GM18526 (cell line): ENCODE results near the gene USP20.

Source experiments
- POLR2A ChIP-seq: IDR thresholded peaks from 3 replicates; pipeline ENCODE4 v1.6.1; 2011; ENCODE audit not compliant: insufficient read length; ENCODE audit errors: extremely low read depth

The USP20 gene

DNA sequence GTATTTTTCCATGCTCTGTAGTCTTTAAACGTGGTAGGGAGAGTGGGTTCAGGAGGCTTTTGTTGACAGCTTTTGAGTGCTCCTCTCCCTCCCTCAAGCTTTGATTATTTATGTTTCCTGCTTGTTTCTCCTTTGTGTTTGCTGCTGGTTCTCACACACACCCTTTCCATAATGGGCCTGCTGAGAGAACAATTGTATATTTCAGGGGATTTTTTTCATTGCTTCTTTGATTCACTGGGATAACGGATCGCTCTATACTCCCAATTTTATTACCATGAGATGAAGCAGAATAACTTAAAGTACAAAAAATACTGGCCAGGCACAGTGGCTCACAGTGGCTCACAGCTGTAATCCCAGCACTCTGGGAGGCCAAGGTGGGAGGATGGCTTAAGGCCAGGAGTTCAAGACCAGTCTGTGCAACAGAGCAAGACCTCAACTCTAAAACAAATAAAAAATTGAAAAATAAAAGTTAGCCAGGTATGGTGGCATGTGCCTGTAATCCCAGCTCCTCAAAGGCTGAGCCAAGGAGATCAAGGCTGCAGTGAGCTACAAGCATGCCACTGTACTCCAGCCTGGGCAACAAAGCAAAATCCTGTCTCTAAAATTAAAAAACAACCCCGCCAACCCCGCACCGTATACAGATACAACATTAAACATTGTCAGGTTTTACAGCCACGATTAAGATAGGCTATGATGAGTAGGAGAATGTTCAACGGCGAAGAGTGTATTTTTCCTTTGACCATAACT, 66.9 kb downstream of the USP20 start:
- TF ChIP-seq POLR2A: no peak

DNA sequence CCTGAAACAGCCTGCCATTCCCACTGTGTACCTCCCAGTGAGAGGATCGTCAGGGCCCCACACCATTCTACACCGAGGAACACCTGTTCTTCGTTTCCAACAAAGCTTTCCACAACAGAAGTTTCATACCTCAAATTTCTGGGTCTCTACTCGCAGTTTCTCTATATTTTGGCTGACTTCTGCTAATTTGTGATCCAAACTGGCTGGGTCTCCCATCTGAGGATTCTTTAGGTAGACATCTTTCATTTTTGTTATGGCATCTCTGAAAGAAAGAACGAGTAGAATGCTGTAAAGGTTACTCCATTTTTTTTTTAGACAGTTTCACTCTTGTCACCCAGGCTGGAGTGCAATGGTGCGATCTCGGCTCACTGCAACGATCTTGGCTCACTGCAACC, 67.5 kb downstream of the USP20 start:
- TF ChIP-seq POLR2A: no peak

- no peak for TF ChIP-seq POLR2A
Observed at GRCh38 chr9:129904734-129905133, 69.5 kb downstream of the USP20 start.

- TF ChIP-seq POLR2A: no peak
Observed at GRCh38 chr9:129906298-129906697, 71.0 kb downstream of the USP20 start.

- TF ChIP-seq POLR2A: no peak
Observed at GRCh38 chr9:129907201-129907600, 71.9 kb downstream of the USP20 start.

DNA sequence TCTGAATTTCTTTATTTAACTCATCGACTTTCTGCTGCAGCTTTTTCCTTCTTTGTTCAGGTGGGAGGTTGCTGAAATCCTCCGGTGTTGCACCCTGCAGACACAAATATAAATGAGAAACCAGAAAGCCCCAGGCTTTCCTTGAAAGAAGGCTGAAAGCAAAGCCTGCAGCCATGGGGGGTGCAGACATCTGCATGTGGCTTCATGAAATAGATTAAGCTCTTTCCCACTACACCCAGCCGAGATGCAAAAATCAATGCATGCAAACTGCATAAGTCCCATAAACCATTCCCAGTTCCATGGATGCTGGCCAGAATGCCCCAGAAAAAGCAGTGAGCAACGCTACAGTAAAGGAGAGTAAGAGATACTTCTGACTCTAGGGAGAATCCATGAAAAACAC, 73.6 kb downstream of the USP20 start:
- TF ChIP-seq POLR2A: no peak

DNA sequence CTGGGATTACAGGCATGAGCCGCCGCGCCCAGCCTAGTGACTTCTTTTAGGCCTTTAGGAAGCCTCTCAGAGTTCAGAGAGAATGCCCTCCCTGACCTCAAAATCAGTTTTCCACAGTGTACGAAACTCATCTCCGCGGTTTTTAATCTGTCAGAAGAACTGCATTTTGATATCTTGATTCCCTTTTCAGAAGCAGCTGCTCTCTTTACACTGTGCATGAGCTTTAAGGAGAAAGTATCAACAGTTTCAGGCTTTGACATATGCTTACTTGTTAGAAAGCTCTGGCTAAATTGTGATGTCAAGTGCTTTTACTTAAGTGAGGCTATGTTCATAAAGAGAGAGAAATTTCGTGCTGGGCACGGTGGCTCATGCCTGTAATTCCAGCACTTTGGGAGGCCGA, 74.6 kb downstream of the USP20 start:
- TF ChIP-seq POLR2A: no peak

GRCh38 chr9:129910628-129911567, 75.6 kb downstream of the USP20 start:
- no peak for TF ChIP-seq POLR2A

- peak; percentile 18 for TF ChIP-seq POLR2A
Observed at GRCh38 chr9:129914051-129914450, 78.8 kb downstream of the USP20 start.

GRCh38 chr9:129916707-129917106, 81.4 kb downstream of the USP20 start:
- no peak for TF ChIP-seq POLR2A

- TF ChIP-seq POLR2A: no peak
Observed at GRCh38 chr9:129918296-129918950, 83.2 kb downstream of the USP20 start.

DNA sequence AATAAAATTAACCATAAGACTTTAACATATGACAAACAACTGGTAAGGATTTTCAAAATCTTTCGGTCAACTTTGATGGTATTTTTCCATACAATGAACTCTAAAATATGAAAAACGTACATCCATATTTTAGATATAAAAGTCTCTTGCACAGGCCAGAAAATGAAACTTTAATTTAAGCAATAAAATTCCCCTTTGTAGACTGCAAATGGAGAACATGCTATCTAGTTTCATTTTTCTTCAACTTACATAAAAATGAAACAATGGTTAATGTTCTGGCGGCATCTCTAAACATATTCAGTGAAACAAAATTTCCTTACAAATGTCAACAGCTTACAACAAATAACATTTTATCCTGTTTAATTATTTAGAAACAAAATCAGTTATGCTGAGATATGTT, 84.0 kb downstream of the USP20 start:
- no peak for TF ChIP-seq POLR2A

DNA sequence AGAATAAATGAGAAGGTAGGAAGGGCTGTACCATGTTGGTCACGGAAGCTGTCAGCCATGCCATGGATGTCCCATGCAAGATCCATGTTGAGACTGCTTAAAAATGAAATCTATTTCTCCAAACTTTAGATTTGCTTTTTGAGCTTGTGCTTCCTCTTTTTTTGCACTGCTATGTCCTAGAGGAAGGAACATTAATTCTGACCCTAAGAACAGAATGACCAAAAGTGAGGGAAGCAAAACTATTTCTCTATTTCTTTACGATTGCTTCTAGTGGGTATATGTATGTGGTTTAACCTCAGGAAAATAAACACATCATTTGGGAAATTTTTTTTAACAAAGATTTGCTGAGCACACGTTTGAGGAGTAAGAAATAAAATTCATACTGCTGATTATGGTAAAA, 84.6 kb downstream of the USP20 start:
- no peak for TF ChIP-seq POLR2A

DNA sequence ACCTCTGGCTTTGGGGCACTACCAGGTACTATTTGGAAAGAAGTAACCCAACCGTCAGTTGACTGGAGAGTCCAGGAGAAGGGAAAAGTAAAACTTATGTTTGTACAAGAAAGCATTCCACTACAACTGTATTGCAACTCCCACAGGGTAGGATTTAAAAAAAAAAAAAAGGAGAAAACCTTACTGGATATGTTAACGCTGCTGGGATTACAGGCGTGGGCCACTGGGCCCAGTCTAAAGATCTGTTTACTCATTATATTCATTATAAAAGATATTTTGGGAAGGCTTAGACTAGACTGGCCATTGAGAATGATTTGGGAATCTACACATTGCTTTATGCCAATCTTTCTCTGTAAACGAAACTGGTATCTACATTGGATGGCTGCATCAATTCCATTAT, 86.6 kb downstream of the USP20 start:
- TF ChIP-seq POLR2A: no peak

DNA sequence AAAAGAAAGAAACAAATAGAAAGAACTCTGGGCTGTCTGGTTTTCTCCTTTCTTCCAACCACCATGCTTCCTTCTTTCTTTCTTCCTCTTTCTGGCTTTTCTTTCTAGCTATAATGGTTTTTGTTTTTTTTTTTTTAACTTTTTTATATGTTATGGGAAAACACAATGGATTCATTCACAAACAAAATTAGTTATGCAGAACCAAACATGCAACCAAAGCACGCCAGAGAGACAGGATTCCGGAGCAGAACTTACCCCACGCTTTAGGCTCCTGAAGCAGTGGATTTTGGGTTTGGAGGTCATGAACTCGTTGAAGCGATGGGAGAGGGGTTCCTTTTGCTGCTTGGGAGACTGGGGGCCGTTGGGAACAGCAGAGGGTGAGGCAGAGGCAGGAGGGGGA, 88.3 kb downstream of the USP20 start:
- TF ChIP-seq POLR2A: no peak

- TF ChIP-seq POLR2A: no peak
Observed at GRCh38 chr9:129929496-129930125, 94.4 kb downstream of the USP20 start.

GRCh38 chr9:129930743-129931142, 95.5 kb downstream of the USP20 start:
- TF ChIP-seq POLR2A: no peak
